HL-60/S4 treated with retinoic acid at 250 ng/mL for 4 days and 3 days (cell line): Measurements from ENCODE around the gene NMNAT2.

Source experiments
- in situ Hi-C: fragments of 300-500 bp; cut with MboI; formaldehyde crosslinking; loops from 2 replicates; pipeline ENCODE4 v1.7.0; 2022; ENCODE audit warnings: low sequenced_read_pairs

Gene NMNAT2

GRCh38 chr1:183319606-183320005 is 98.6 kb downstream of the NMNAT2 start:
- in situ Hi-C loops = no loop called here

- in situ Hi-C loops = no loop called here
Measured at GRCh38 chr1:183319051-183319450, 99.1 kb downstream of the NMNAT2 start.

- in situ Hi-C loops = no loop called here
Measured at GRCh38 chr1:183318433-183318832, 99.7 kb downstream of the NMNAT2 start.

GRCh38 chr1:183315991-183316758 is 102.0 kb downstream of the NMNAT2 start:
- in situ Hi-C loops = no loop called here

GRCh38 chr1:183313063-183313462 is 105.1 kb downstream of the NMNAT2 start:
- in situ Hi-C loops = no loop called here

- in situ Hi-C loops = no loop called here
Measured at GRCh38 chr1:183310753-183311479, 107.3 kb downstream of the NMNAT2 start.

- in situ Hi-C loops = no loop called here
Measured at GRCh38 chr1:183308719-183309118, 109.5 kb downstream of the NMNAT2 start.

GRCh38 chr1:183306317-183307042 is 111.7 kb downstream of the NMNAT2 start:
- in situ Hi-C loops = no loop called here

GRCh38 chr1:183304440-183305107 is 113.6 kb downstream of the NMNAT2 start:
- in situ Hi-C loops = no loop called here

GRCh38 chr1:183303901-183304300 is 114.3 kb downstream of the NMNAT2 start:
- in situ Hi-C loops = no loop called here

GRCh38 chr1:183303323-183303645 is 114.9 kb downstream of the NMNAT2 start:
- in situ Hi-C loops = no loop called here

- in situ Hi-C loops = no loop called here
Measured at GRCh38 chr1:183302452-183303322, 115.5 kb downstream of the NMNAT2 start.

GRCh38 chr1:183301239-183301638 is 116.9 kb downstream of the NMNAT2 start:
- in situ Hi-C loops = no loop called here

GRCh38 chr1:183300828-183301227 is 117.4 kb downstream of the NMNAT2 start:
- in situ Hi-C loops = no loop called here

GRCh38 chr1:183300395-183300794 is 117.8 kb downstream of the NMNAT2 start:
- in situ Hi-C loops = no loop called here

- in situ Hi-C loops = no loop called here
Measured at GRCh38 chr1:183296782-183297181, 121.4 kb downstream of the NMNAT2 start.

- in situ Hi-C loops = no loop called here
Measured at GRCh38 chr1:183295521-183295920, 122.7 kb downstream of the NMNAT2 start.

GRCh38 chr1:183293876-183294275 is 124.3 kb downstream of the NMNAT2 start:
- in situ Hi-C loops = no loop called here

- in situ Hi-C loops = no loop called here
Measured at GRCh38 chr1:183293241-183293640, 124.9 kb downstream of the NMNAT2 start.

GRCh38 chr1:183291802-183292514 is 126.2 kb downstream of the NMNAT2 start:
- in situ Hi-C loops = no loop called here
